Astrocyte (in vitro differentiated cells and primary cell): ENCODE results near the gene PCDHGA2. TPM values are rescaled to one million over a fixed set of nuclear protein-coding genes. Genes with fewer than 3 reads are reported as not detected.
A peak's percentile ranks its signal among the peaks of the same experiment; 100 is the strongest.

Experiments
- DNase-seq: peaks from one replicate; pipeline ENCODE4 v3.0.0-alpha.2; 2010; ENCODE audit warnings: low read depth
- FAIRE-seq: peaks from 2 replicates; lab custom pipeline; 2011; peaks lifted over from hg19 to GRCh38; lab: Jason Lieb, UNC
- H2AFZ ChIP-seq: 2 replicates; pipeline ENCODE4 v1.6.0; 2012; ENCODE audit warnings: low read depth, low read length, inconsistent platforms
- H3K27ac ChIP-seq: 2 replicates; pipeline ENCODE4 v1.5.1; 2011; ENCODE audit warnings: low read depth, low read length, inconsistent platforms
- H3K27me3 ChIP-seq: 2 replicates; pipeline ENCODE4 v1.6.0; 2011; ENCODE audit warnings: low read length, inconsistent platforms; ENCODE audit not compliant: insufficient read depth
- H3K36me3 ChIP-seq: 2 replicates; pipeline ENCODE4 v1.5.1; 2011; ENCODE audit warnings: low read length, inconsistent platforms; ENCODE audit not compliant: insufficient read depth
- H3K4me1 ChIP-seq: 2 replicates; pipeline ENCODE4 v1.5.1; 2011; ENCODE audit warnings: low read length, inconsistent platforms; ENCODE audit not compliant: insufficient read depth
- H3K4me2 ChIP-seq: 2 replicates; pipeline ENCODE4 v1.6.0; 2012; ENCODE audit warnings: low read length, inconsistent platforms
- H3K4me3 ChIP-seq: 2 replicates; pipeline ENCODE4 v1.5.1; 2011; ENCODE audit warnings: low read depth, mild to moderate bottlenecking, low read length, inconsistent platforms; ENCODE audit not compliant: insufficient read depth
- H3K79me2 ChIP-seq: 2 replicates; pipeline ENCODE4 v1.6.0; 2012; ENCODE audit warnings: mild to moderate bottlenecking, low read length, inconsistent platforms; ENCODE audit not compliant: insufficient read depth
- H3K9ac ChIP-seq: 2 replicates; pipeline ENCODE4 v1.6.0; 2012; ENCODE audit warnings: mild to moderate bottlenecking, low read length, inconsistent platforms
- H3K9me3 ChIP-seq: 2 replicates; pipeline ENCODE4 v1.5.1; 2012; ENCODE audit warnings: low read depth, mild to moderate bottlenecking, low read length, inconsistent platforms; ENCODE audit not compliant: insufficient read depth
- H4K20me1 ChIP-seq: 2 replicates; pipeline ENCODE4 v1.6.0; 2012; ENCODE audit warnings: low read length, inconsistent platforms; ENCODE audit not compliant: insufficient read depth
- H3K27ac Mint-ChIP-seq: one replicate; pipeline ENCODE4 v1.8.0; 2021; ENCODE audit warnings: mild to moderate bottlenecking, mixed read lengths; ENCODE audit not compliant: unreplicated experiment
- H3K27me3 Mint-ChIP-seq: one replicate; pipeline ENCODE4 v1.8.0; 2021; ENCODE audit warnings: low read depth, mixed read lengths; ENCODE audit not compliant: unreplicated experiment
- H3K36me3 Mint-ChIP-seq: one replicate; pipeline ENCODE4 v1.8.0; 2021; ENCODE audit warnings: low read depth, mixed read lengths; ENCODE audit not compliant: unreplicated experiment
- H3K4me1 Mint-ChIP-seq: one replicate; pipeline ENCODE4 v1.8.0; 2021; ENCODE audit warnings: low read depth, mixed read lengths; ENCODE audit not compliant: unreplicated experiment
- H3K4me3 Mint-ChIP-seq: one replicate; pipeline ENCODE4 v1.8.0; 2021; ENCODE audit warnings: mild to moderate bottlenecking, moderate library complexity, mixed read lengths; ENCODE audit not compliant: unreplicated experiment
- H3K9me3 Mint-ChIP-seq: one replicate; pipeline ENCODE4 v1.8.0; 2021; ENCODE audit warnings: mild to moderate bottlenecking, mixed read lengths; ENCODE audit not compliant: unreplicated experiment
- CTCF ChIP-seq: IDR thresholded peaks from 2 replicates; pipeline ENCODE4 v1.5.1; 2011; ENCODE audit warnings: low read depth, mild to moderate bottlenecking, inconsistent platforms, low read length, moderate library complexity; ENCODE audit not compliant: insufficient read depth
- EZH2 ChIP-seq: IDR thresholded peaks from 2 replicates; pipeline ENCODE4 v1.6.1; 2012; ENCODE audit warnings: mild to moderate bottlenecking, low read length, inconsistent platforms; ENCODE audit not compliant: insufficient read depth
- total RNA-seq: library from RNA; stranded (reverse); gene quantifications from 2 replicates; pipeline ENCODE4 v1.2.1, GENCODE V29; 2021

PCDHGA2 gene
- total RNA-seq, 1 donor from 2014 or later = 0.14 TPM

GRCh38 chr5:141326088-141326854, 12.3 kb upstream of the PCDHGA2 start:
- H3K27ac Mint-ChIP-seq = no peak overlapping the region
- no peaks in the 10 kb centered on the region for H3K36me3 Mint-ChIP-seq
- Histone ChIP-seq H3K9me3 (peaks cover 16% of the 10 kb centered on the region), H3K27ac (peak overlapping the region; percentile 31), H3K27me3 (no peaks in the 10 kb centered on the region), H3K9ac (peak overlapping the region; percentile 80), H3K36me3 (no peaks in the 10 kb centered on the region), H3K4me1 (no peaks in the 10 kb centered on the region), H3K4me3 (peak overlapping the region; percentile 66), H3K4me2 (peak overlapping the region; percentile 93), H3K79me2 (no peaks in the 10 kb centered on the region), H4K20me1 (no peaks in the 10 kb centered on the region), H2AFZ (peak overlapping the region; percentile 91)
- H3K4me3 Mint-ChIP-seq = peak overlapping the region; percentile 47
- H3K4me1 Mint-ChIP-seq = no peaks in the 10 kb centered on the region
- TF ChIP-seq EZH2 = no peak
- peak; percentile 50 for TF ChIP-seq CTCF
- FAIRE-seq (no peak), DNase-seq (peak; percentile 68)
- peaks cover 9% of the 10 kb centered on the region for H3K9me3 Mint-ChIP-seq
- H3K27me3 Mint-ChIP-seq = no peaks in the 10 kb centered on the region

GRCh38 chr5:141328231-141328630, 10.3 kb upstream of the PCDHGA2 start:
- Histone ChIP-seq H3K27ac (no peak overlapping the region), H3K27me3 (no peaks in the 10 kb centered on the region), H3K4me1 (no peaks in the 10 kb centered on the region), H3K36me3 (no peaks in the 10 kb centered on the region), H3K4me3 (no peak overlapping the region), H3K4me2 (no peak overlapping the region), H2AFZ (no peak overlapping the region), H3K9ac (no peak overlapping the region), H3K79me2 (no peaks in the 10 kb centered on the region), H4K20me1 (no peaks in the 10 kb centered on the region), H3K9me3 (peaks cover 25% of the 10 kb centered on the region)
- H3K27me3 Mint-ChIP-seq = no peaks in the 10 kb centered on the region
- FAIRE-seq (no peak), DNase-seq (no peak)
- no peak overlapping the region for H3K27ac Mint-ChIP-seq
- no peaks in the 10 kb centered on the region for H3K4me1 Mint-ChIP-seq
- H3K4me3 Mint-ChIP-seq = no peak overlapping the region
- peaks cover 10% of the 10 kb centered on the region for H3K9me3 Mint-ChIP-seq
- TF ChIP-seq EZH2 (no peak), CTCF (no peak)
- no peaks in the 10 kb centered on the region for H3K36me3 Mint-ChIP-seq
